Gastroesophageal sphincter (tissue), 4 donors: ENCODE results near the gene MND1. TPM values are rescaled to one million over a fixed set of nuclear protein-coding genes. Genes with fewer than 3 reads are reported as not detected.

Source experiments
- ATAC-seq: fragments of 150-250 bp; one replicate; pipeline ENCODE4 v1.9.1; 2016; ENCODE audit warnings: mild to moderate bottlenecking, moderate library complexity
- H3K27ac ChIP-seq, 4 donors: fragments of 200-600 bp; sonication (generic) in 3 of 4; 1 replicate in 3 of 4; 2 replicates in 1 of 4; pipeline ENCODE4 v1.5.1; 2016 to 2019
- H3K27me3 ChIP-seq: fragments of 200-600 bp; sonication (generic); one replicate; pipeline ENCODE4 v1.5.1; 2019
- H3K36me3 ChIP-seq, 2 donors: fragments of 200-600 bp; sonication (generic); one replicate each; pipeline ENCODE4 v1.5.1; 2019; ENCODE audit warnings: control low read depth in 1 of 2
- H3K4me1 ChIP-seq, 3 donors: fragments of 200-600 bp; sonication (generic); 1 replicate in 2 of 3; 2 replicates in 1 of 3; pipeline ENCODE4 v1.5.1; 2016 to 2019; ENCODE audit warnings: control low read depth in 2 of 3
- H3K4me3 ChIP-seq, 2 donors: fragments of 200-600 bp; sonication (generic); one replicate each; pipeline ENCODE4 v1.5.1; 2019; ENCODE audit warnings: mild to moderate bottlenecking in 1 of 2, moderate library complexity in 1 of 2
- H3K9me3 ChIP-seq, 3 donors: fragments of 200-600 bp; sonication (generic); one replicate each; pipeline ENCODE4 v1.5.1; 2017 to 2019; ENCODE audit warnings: control low read depth in 2 of 3
- CTCF ChIP-seq, 4 experiments: fragments of 200-600 bp in 2 of 4; fragments of 450-650 bp in 2 of 4; sonication (generic) in 1 of 4; IDR thresholded peaks; one replicate each; pipeline ENCODE4 v1.5.1; 2017 to 2019; ENCODE audit warnings: antibody characterized with exemption in 4 of 4, mild to moderate bottlenecking in 2 of 4, moderate library complexity in 2 of 4
- EP300 ChIP-seq: sonication (generic); formaldehyde crosslinking; IDR thresholded peaks from one replicate; pipeline ENCODE4 v1.6.1; 2017; ENCODE audit warnings: antibody characterized with exemption, mild to moderate bottlenecking
- POLR2A ChIP-seq, 2 donors: fragments of 450-650 bp; IDR thresholded peaks; one replicate each; pipeline ENCODE4 v1.6.1; 2017; ENCODE audit warnings: antibody characterized with exemption in 2 of 2, mild to moderate bottlenecking in 2 of 2, moderate library complexity in 1 of 2
- POLR2AphosphoS5 ChIP-seq: sonication (generic); formaldehyde crosslinking; IDR thresholded peaks from one replicate; pipeline ENCODE4 v1.6.1; 2017; ENCODE audit warnings: antibody characterized with exemption
- WGBS, 2 donors: methylation state at CpG; one replicate each; pipeline ENCODE4 v1.1.5; 2018; ENCODE audit warnings: low coverage in 1 of 2; 5-methylcytosine and 5-hydroxymethylcytosine counted together
- total RNA-seq, 4 donors: library from RNA; depleted of rRNA; stranded (reverse); fragments of >200 nt; gene quantifications; one replicate each; pipeline ENCODE4 v1.1.0, GENCODE V29; 2016

The MND1 gene
- total RNA-seq, 4 donors from 2014 or later, result 0.78 to 4.8 (median 1.2) TPM; not detected in 1

GRCh38 chr4:153434190-153434589 lies 89.7 kb downstream of the MND1 start:
- no peaks in the 10 kb centered on the region for H3K27me3 ChIP-seq
- peaks cover 0 to 13% (median 0%) of the 10 kb centered on the region in 3 donors for H3K4me1 ChIP-seq
- no peak overlapping the region for H3K27ac ChIP-seq
- no peaks in the 10 kb centered on the region for H3K9me3 ChIP-seq
- no peak for ATAC-seq
- TF ChIP-seq POLR2AphosphoS5 (no peak), CTCF (IDR thresholded peaks at IDR 0.05) (no peak), POLR2A (IDR thresholded peaks at IDR 0.05) (no peak), EP300 (no peak)
- WGBS, 2 donors, result 50 to 78% methylated on average over 2 of the region's 2 CpGs
- no peak overlapping the region for H3K4me3 ChIP-seq
- no peaks in the 10 kb centered on the region for H3K36me3 ChIP-seq

- peak overlapping the region; percentile 54 to 75 (median 62) for H3K27ac ChIP-seq
- no peak for ATAC-seq
Observed at GRCh38 chr4:153438916-153439756, 94.6 kb downstream of the MND1 start.

GRCh38 chr4:153439831-153440230 lies 95.3 kb downstream of the MND1 start:
- H3K27ac ChIP-seq, result no peak overlapping the region
- H3K9me3 ChIP-seq, result no peaks in the 10 kb centered on the region
- 37 to 63% methylated on average over 6 to 7 of the region's 9 CpGs for WGBS, 2 donors
- no peaks in the 10 kb centered on the region for H3K27me3 ChIP-seq
- TF ChIP-seq POLR2AphosphoS5, result no peak
- TF ChIP-seq POLR2A (IDR thresholded peaks at IDR 0.05), result no peak
- no peak for TF ChIP-seq CTCF (IDR thresholded peaks at IDR 0.05)
- TF ChIP-seq EP300, result no peak
- no peaks in the 10 kb centered on the region for H3K36me3 ChIP-seq
- ATAC-seq, result no peak
- peaks cover 0 to 15% (median 0%) of the 10 kb centered on the region in 3 donors for H3K4me1 ChIP-seq
- H3K4me3 ChIP-seq, result no peak overlapping the region

More at GRCh38 chr4:153438916-153439756, 94.6 kb downstream of the MND1 start:
- whole genome bisulfite sequencing, 2 donors, result 41 to 56% methylated on average over 13 of the region's 13 CpGs
- Histone ChIP-seq H3K4me3 (peak overlapping the region; percentile 18 to 22), H3K9me3 (no peaks in the 10 kb centered on the region), H3K27me3 (no peaks in the 10 kb centered on the region), H3K36me3 (no peaks in the 10 kb centered on the region), H3K4me1 (peaks cover 0 to 15% (median 0%) of the 10 kb centered on the region in 3 donors)
- no peak for TF ChIP-seq CTCF (IDR thresholded peaks at IDR 0.05)
- no peak for TF ChIP-seq EP300
- no peak for TF ChIP-seq POLR2A (IDR thresholded peaks at IDR 0.05)
- TF ChIP-seq POLR2AphosphoS5, result no peak

- 81 to 88% methylated on average over 4 to 5 of the region's 6 CpGs for WGBS, 2 donors
- TF ChIP-seq EP300 (no peak), POLR2AphosphoS5 (no peak), POLR2A (IDR thresholded peaks at IDR 0.05) (no peak), CTCF (IDR thresholded peaks at IDR 0.05) (no peak)
- no peak for ATAC-seq
Observed at GRCh38 chr4:153440475-153440874, 96.0 kb downstream of the MND1 start.

More at GRCh38 chr4:153440475-153440874, 96.0 kb downstream of the MND1 start:
- H3K27ac ChIP-seq, result no peak overlapping the region
- no peaks in the 10 kb centered on the region for H3K27me3 ChIP-seq
- H3K9me3 ChIP-seq, result no peaks in the 10 kb centered on the region
- no peak overlapping the region for H3K4me3 ChIP-seq
- peaks cover 0 to 15% (median 0%) of the 10 kb centered on the region in 3 donors for H3K4me1 ChIP-seq
- no peaks in the 10 kb centered on the region for H3K36me3 ChIP-seq
